ENCODE results near the gene C6orf132. TPM values are rescaled to one million over a fixed set of nuclear protein-coding genes. Genes with fewer than 3 reads are reported as not detected.

The C6orf132 gene
- total RNA-seq, 1 experiment from 2014 or later = 88.5 TPM

DNA sequence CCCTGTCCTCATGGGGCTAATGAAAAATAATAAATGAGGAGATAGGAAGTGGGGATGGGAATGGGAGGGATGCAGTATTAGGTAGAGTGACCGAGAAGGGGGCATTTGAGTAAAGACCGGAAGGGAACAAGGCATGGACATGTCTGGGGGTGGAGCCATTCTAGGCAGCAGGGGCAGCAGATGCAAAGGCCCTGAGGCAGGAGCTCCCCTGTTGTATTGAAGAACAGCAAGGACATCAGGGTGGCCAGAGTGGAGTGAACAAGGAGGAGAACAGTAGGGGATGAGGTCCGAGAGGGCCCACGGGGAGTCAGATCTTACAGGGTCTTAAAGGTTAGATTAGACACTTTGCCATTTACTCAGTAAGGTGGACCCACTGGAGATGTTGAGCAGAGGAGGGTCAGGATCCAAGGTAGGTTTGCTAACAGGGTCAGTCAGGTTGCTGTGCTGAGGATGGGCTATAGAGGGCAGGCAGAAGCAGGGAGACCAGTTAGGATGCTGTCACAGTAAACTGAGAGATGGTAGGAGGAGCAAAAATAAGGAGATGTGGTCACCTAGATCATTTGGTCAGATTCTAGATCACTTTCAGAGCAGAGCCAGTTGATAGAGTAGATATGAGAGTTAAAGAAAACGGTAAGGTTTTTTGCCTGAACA is 73.4 kb downstream of the C6orf132 start:
- intact Hi-C loops (cut with micrococcal nuclease; ENCODE audit: unreplicated experiment) = no loop called here
- TF ChIP-seq, protein P1, sequence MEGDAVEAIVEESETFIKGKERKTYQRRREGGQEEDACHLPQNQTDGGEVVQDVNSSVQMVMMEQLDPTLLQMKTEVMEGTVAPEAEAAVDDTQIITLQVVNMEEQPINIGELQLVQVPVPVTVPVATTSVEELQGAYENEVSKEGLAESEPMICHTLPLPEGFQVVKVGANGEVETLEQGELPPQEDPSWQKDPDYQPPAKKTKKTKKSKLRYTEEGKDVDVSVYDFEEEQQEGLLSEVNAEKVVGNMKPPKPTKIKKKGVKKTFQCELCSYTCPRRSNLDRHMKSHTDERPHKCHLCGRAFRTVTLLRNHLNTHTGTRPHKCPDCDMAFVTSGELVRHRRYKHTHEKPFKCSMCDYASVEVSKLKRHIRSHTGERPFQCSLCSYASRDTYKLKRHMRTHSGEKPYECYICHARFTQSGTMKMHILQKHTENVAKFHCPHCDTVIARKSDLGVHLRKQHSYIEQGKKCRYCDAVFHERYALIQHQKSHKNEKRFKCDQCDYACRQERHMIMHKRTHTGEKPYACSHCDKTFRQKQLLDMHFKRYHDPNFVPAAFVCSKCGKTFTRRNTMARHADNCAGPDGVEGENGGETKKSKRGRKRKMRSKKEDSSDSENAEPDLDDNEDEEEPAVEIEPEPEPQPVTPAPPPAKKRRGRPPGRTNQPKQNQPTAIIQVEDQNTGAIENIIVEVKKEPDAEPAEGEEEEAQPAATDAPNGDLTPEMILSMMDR (IDR thresholded peaks at IDR 0.05; ENCODE audit: unreplicated experiment) = no peak
- no peak overlapping the region for H3K4me3 Mint-ChIP-seq (ENCODE audit: low read depth, unreplicated experiment)
- no peaks in the 10 kb centered on the region for H3K27me3 Mint-ChIP-seq (ENCODE audit: unreplicated experiment)
- no peaks in the 10 kb centered on the region for H3K4me1 Mint-ChIP-seq (ENCODE audit: low read depth, unreplicated experiment)
- peaks cover 8% of the 10 kb centered on the region for H3K36me3 Mint-ChIP-seq (ENCODE audit: insufficient read depth, unreplicated experiment)
- no peak for DNase-seq
- H3K27ac Mint-ChIP-seq (ENCODE audit: unreplicated experiment) = no peak overlapping the region
- BruUV-seq (replicated peaks) = no TSS peak
- CTCF ChIA-PET = no interaction called here
- H3K9me3 Mint-ChIP-seq (ENCODE audit: low read depth, unreplicated experiment) = no peaks in the 10 kb centered on the region

DNA sequence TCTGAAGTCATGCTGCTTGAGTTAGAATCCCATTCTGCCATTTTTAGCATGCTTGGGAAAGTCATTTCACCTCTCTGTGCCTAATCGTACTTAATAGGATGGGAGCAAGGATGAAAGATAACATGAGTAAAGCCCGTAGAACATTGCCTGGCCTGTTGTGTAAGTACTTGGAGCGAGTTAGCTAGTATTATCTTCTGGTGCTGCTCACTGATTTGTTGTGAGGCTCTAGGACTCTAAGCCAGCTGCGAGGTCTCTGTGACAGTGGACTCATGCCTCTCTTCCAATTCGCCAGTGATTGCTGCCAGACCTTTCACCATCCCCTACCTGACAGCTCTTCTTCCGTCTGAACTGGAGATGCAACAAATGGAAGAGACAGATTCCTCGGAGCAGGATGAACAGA is 74.2 kb downstream of the C6orf132 start:
- H3K27ac Mint-ChIP-seq (ENCODE audit: unreplicated experiment) = no peak overlapping the region
- H3K36me3 Mint-ChIP-seq (ENCODE audit: insufficient read depth, unreplicated experiment) = peaks cover 7% of the 10 kb centered on the region
- H3K4me1 Mint-ChIP-seq (ENCODE audit: low read depth, unreplicated experiment) = no peaks in the 10 kb centered on the region
- no peaks in the 10 kb centered on the region for H3K9me3 Mint-ChIP-seq (ENCODE audit: low read depth, unreplicated experiment)
- no peak for DNase-seq
- no peak overlapping the region for H3K4me3 Mint-ChIP-seq (ENCODE audit: low read depth, unreplicated experiment)
- CTCF ChIA-PET = interaction anchor here (0.6 kb wide), 2 partner anchors 263 to 678 kb away, joined by 4 to 5 read pairs; partner anchors contain the start of gene TBCC
- TF ChIP-seq, protein P1 (IDR thresholded peaks at IDR 0.05; ENCODE audit: unreplicated experiment) = no peak
- BruUV-seq (replicated peaks) = no TSS peak
- H3K27me3 Mint-ChIP-seq (ENCODE audit: unreplicated experiment) = no peaks in the 10 kb centered on the region
- intact Hi-C loops (cut with micrococcal nuclease; ENCODE audit: unreplicated experiment) = no loop called here

DNA sequence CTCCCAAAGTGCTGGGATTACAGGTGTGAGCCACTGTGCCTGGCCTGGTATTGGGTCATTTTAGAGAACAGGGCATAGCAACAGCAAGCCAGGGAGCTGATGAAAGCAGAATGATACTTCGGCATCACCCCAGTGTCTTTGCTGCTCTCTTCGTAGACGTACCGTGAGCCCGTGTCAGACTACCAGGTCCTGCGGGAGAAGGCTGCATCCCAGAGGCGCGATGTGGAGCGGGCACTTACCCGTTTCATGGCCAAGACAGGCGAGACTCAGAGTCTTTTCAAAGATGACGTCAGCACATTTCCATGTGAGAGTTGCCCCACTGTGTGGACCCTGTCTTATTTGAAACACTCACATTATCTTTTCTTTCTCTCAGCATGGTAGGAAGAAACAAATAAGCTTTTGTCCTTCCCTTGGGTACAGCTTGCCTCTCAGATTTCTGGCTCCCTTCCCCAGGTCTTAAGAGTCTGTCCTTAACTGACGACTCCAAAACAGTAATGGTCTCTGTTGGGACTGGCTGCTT is 76.2 kb downstream of the C6orf132 start:
- TF ChIP-seq, protein P1 (IDR thresholded peaks at IDR 0.05; ENCODE audit: unreplicated experiment) = no peak
- H3K27me3 Mint-ChIP-seq (ENCODE audit: unreplicated experiment) = no peaks in the 10 kb centered on the region
- H3K27ac Mint-ChIP-seq (ENCODE audit: unreplicated experiment) = no peak overlapping the region
- no TSS peak for BruUV-seq (replicated peaks)
- CTCF ChIA-PET = no interaction called here
- intact Hi-C loops (cut with micrococcal nuclease; ENCODE audit: unreplicated experiment) = no loop called here
- peaks cover 19% of the 10 kb centered on the region for H3K36me3 Mint-ChIP-seq (ENCODE audit: insufficient read depth, unreplicated experiment)
- DNase-seq = no peak
- H3K4me1 Mint-ChIP-seq (ENCODE audit: low read depth, unreplicated experiment) = no peaks in the 10 kb centered on the region
- H3K4me3 Mint-ChIP-seq (ENCODE audit: low read depth, unreplicated experiment) = no peak overlapping the region
- H3K9me3 Mint-ChIP-seq (ENCODE audit: low read depth, unreplicated experiment) = no peaks in the 10 kb centered on the region

DNA sequence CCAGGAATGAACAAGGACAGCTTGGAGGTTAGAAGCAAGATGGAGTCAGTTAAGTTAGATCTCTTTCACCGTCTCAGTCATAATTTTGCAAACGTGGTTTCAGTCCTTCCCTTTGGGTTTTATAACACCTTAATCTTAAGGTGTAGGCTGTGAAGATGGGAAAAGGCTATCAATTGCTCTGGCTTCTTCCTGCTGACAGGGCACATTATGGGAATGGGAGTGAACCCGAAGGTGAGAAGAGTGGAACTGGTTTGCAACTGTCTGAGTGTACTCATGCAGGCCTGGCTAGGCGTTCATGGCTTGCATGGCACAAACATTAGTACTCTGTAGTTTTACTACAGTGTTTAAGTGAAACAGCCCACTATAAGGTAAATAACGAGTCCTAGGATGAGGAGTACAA is 82.7 kb downstream of the C6orf132 start:
- CTCF ChIA-PET = no interaction called here
- H3K4me1 Mint-ChIP-seq (ENCODE audit: low read depth, unreplicated experiment) = no peaks in the 10 kb centered on the region
- peaks cover 49% of the 10 kb centered on the region for H3K36me3 Mint-ChIP-seq (ENCODE audit: insufficient read depth, unreplicated experiment)
- H3K27ac Mint-ChIP-seq (ENCODE audit: unreplicated experiment) = no peak overlapping the region
- H3K27me3 Mint-ChIP-seq (ENCODE audit: unreplicated experiment) = no peaks in the 10 kb centered on the region
- intact Hi-C loops (cut with micrococcal nuclease; ENCODE audit: unreplicated experiment) = no loop called here
- no peaks in the 10 kb centered on the region for H3K9me3 Mint-ChIP-seq (ENCODE audit: low read depth, unreplicated experiment)
- TF ChIP-seq, protein P1 (IDR thresholded peaks at IDR 0.05; ENCODE audit: unreplicated experiment) = no peak
- DNase-seq = no peak
- H3K4me3 Mint-ChIP-seq (ENCODE audit: low read depth, unreplicated experiment) = no peak overlapping the region
- no TSS peak for BruUV-seq (replicated peaks)
